NCI-H446 (cell line): ENCODE data around the gene CCDC185.

Experiments
- DNase-seq, 2 experiments: peaks; one replicate each; lab custom pipeline; 2025; lab: John Stamatoyannopoulos, UW

CCDC185 gene

GRCh38 chr1:223393275-223394214 is at the start of gene CCDC185:
Gene CCDC185 (plus strand): TSS chr1:223393415. CDS start chr1:223393476, 61 bp downstream.
- no peak for DNase-seq

DNA sequence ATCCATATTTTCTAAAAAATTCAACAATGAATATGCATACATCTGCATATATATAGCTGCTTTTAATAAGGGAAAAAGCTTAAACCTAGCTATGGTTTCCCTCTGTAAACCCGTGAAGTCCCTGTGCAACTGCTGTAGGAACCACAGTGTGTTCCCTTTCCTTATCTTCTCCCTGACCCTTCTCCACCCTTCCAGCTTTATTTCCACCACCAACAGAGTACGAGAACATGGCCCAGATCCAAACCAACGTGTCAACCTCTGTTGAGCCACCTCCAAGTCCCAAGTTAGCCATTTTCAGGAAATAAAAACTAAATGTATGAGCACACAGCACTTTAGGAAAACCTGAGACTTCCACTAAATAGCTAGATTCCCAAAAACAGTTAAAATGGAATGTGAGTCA is 49.5 kb upstream of the CCDC185 start:
- no peak for DNase-seq

DNA sequence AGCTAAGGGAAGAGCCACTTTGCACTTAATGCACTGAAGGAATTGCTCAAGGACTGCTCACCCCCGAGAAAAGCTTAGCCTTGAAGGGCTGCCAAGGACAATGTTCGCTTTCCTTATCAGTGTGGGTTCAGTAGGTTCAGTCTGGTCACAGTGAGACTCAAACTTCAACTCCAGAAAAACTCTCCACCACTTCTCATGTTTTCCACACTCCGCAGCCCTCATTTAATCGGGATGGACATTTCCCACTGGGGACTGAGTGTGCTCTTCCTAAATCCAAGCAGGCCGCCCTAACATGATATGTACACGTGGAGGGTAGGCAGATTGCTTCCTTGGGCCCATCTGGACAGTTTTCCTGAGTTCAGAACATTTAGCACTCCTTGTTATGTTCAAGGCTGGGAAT is 48.7 kb upstream of the CCDC185 start:
- DNase-seq = no peak

DNA sequence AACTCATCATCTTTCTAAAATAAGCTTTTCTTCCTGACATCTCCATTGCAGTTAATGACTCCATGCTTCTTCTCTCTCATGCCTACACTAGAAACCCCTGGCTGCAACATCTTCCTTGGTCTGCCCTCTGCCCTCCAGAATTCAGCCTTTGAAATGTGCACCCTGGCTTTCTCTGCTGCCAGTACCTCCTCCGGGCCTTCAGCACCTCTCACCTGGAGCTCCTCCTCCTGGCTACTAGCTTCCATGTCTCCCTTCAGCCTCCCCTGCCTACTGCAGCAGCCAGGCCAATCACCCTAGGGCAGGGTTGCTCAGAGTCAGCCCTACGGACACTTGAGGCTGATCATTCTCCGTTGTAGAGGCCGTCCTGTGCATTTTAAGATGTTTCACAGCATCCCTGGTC is 47.5 kb upstream of the CCDC185 start:
- no peak for DNase-seq

- no peak for DNase-seq
Measured at GRCh38 chr1:223346311-223346710, 46.9 kb upstream of the CCDC185 start.

DNA sequence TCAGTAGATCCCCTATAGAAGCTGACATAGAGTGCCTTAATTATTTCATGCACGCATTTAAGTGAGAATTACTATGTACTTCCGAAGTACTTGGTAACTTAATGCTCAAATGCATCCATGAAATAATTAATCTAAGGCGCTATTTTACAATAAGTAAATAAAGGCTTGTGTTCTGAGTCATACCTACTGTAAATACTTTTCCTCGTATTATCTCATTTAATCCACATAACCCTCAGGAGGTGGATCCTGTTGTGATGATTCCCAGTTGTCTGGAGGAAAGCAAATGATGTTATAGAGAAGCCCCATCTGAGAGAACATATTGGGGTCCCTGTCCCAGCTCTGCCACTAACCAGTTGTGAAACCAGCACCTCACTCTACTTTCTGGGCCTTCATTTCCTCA is 45.6 kb upstream of the CCDC185 start:
- DNase-seq = no peak

- DNase-seq = no peak
Measured at GRCh38 chr1:223348439-223348838, 44.8 kb upstream of the CCDC185 start.

- DNase-seq = no peak
Measured at GRCh38 chr1:223349241-223349640, 44.0 kb upstream of the CCDC185 start.

DNA sequence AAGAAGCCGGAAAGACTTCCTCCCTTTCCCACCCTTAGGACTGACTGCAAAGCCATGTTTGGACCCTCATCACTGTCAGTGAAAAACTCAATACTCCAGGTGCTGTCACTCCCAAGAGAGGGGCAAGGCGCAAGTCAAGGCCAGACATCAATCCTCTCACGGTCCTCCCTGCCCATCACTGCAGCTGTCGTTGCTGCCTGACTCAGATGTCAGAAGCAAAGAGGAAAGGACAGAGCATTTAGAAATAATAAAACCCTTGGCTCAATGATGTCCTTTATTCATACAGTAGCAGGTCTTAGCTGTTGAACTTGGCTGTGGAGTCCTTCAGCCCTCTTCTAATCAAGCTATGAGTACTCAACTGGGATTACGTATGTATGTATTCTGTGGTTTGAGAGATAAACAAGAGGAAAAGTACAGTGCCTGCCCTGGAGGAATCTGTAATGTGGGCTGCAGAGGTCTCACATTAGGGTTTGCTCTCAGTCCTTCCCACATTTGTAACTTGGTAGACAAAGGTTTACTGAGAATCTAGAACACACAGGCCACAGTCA is 42.8 kb upstream of the CCDC185 start:
- DNase-seq = no peak

DNA sequence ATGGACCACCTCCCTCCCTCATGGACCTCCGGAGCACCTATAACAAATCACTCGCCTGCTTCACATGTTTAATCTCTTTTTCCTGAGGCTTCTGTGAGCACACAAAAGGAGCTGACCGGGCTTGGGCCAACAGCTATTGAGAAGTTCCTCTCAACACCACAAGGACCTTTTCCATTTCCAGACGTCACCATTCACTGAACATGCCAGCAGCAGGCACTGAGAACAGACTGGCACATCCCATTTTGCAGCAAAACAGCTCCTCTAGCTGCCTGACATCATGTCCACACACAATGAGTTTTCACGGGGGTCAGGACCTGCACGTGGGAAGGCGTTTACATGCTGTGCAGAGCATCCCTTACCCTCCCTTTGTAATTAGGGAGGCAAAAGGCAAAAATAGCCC is 40.3 kb upstream of the CCDC185 start:
- no peak for DNase-seq

- DNase-seq = no peak
Measured at GRCh38 chr1:223353939-223354338, 39.3 kb upstream of the CCDC185 start.

- DNase-seq = no peak
Measured at GRCh38 chr1:223355699-223356098, 37.5 kb upstream of the CCDC185 start.

DNA sequence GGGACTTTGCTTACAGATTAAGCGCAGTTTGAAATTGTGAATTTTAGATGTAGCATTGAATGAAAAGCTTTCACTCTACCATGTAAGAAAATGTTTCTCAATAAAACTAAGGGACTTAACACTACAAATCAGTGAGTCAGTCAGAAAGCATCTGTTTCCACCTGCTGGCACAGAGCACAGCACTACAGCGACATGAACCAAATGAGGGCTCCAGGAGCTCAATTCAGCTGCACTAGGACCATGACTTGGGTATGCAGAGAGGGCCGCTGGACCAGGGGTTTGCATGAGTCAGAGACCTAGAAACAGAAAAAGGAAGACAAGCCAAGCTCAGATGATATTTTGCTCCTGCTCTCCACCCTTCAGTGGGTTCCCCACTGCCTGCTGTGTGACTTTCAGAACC is 34.4 kb upstream of the CCDC185 start:
- DNase-seq = no peak

GRCh38 chr1:223363057-223363855 is 30.0 kb upstream of the CCDC185 start:
- DNase-seq = peak; percentile 29 to 59

- peak; percentile 23 to 91 for DNase-seq
Measured at GRCh38 chr1:223363856-223364684, 29.1 kb upstream of the CCDC185 start, which contains the start of gene SUSD4. Gene SUSD4 (minus strand): TSS chr1:223364176. CDS start chr1:223363425, 751 bp downstream.

DNA sequence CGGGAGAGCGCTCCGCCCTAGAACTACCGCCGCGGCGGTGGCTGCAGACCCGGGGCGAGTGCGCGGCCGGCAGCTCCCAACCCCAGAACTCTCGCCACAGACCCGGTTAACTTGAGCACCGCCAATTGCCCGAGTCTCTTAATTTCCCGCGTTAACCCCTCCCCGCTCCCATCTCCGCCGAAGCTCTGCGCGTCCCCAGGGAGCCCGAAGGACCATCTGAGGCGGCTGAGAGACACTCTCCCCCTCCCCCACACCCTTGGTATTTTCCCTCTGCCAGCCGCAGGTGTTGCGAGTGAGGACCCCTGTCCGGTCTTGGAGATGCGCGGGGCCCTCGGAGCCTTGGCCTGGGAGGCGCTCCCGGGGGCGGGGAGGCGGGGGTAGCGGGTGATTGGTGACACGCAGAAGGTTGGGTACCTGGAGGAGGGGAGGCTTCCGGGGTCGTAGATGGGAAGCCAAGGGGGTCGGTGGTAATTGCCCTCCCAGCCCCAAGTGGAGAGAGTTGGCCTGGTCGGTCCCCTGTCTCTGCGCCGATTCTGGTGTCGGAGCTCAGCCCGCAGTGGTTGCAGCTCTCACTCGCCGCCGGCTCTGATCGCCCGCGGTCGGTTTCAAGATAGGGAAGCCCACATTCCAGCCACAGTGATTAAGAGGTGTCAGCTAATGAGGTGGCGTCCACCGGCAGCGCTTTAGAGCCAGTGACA is 28.4 kb upstream of the CCDC185 start:
- DNase-seq = no peak

DNA sequence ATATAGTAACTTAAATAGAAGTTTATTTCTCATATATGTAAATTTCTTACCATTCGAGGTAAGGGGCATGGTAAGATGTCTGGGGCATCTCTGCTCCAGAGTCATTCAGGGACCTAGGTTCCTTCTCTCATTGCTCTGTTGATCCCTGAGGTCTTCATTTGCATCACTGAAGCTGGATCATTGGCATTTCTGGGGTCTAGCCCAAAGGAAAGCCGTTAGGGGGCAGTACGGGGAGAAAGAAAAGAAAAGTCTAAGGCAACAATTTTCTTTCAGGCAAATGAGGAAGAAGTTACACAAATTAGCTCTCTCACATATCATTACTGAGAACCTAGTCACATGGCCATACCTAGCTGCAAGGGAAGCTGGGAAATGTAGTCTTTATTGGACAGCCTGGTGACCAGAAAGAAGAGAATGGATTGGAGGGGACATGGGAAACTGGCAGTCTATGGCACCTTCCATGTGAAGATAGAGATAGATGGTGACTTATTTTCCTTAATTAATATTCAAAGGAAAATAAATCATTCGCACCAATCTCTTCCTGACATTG is 19.1 kb upstream of the CCDC185 start:
- no peak for DNase-seq

DNA sequence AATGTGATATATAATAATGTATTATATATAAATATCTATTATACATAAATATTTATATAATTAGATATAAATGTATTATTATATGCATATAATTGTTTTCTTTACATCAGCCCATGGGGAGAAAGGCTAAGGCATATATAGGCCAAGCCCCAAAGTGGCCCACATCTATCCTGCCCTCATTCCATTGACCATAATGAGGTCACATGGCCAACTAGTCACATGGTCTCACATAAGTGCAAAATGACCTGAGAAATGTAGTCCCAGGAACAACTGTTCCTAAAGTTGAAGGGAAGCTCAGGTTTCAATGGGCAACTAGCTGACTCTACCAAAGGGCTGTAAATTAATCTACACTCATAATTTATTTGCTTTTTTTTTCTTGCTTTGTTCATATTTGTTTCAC is 14.5 kb upstream of the CCDC185 start:
- DNase-seq = no peak

DNA sequence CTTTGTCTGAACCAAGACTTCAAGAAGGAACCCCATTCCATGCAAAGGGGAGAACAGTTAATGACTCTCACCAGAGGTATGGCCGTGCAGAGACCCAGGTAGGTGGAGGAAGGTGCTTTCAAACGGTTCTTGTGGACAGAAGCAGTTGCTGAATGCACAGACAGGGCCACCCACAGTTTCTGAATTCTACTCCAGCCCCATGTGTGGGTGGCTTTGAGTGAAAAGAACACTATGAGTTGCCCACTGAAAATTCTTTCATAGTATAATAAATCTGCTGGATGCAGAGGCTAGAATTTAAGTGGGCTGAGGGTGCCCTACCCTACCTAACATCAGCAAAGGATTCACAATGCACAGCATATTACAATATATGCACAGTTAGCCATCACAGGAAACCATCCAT is 7.2 kb upstream of the CCDC185 start:
- no peak for DNase-seq

DNA sequence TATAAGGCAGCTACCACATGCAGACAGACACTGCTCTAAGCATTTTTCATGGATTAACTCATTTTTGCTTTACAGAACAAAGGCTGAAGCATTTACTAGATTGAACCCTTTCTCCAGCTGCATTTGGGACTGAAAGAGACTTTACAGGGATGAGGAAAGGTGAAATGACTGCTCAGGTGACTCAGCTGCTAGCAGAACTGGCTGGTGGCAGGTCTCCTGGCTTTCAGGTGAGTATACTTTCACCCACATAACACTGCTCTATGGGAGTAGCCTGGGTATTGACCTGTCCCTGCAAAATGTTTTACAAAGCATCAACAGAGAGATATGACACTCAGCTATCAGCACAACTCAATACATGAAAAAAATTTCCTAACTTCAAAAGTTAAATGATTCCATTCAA is 2.6 kb upstream of the CCDC185 start:
- DNase-seq = no peak

- no peak for DNase-seq
Measured at GRCh38 chr1:223394242-223394641, 1.0 kb downstream of the CCDC185 start.
